GM18868 (cell line): ENCODE results near the gene ACSL5.
"Not testable (repeated sequence)": the region's sequence is repeated elsewhere in the genome, so short reads cannot be mapped to it uniquely, and the experiment has no call there.

Source experiments
- ATAC-seq: cut with Tn5 transposase; IDR thresholded peaks from one replicate; pipeline ENCODE4 v1.9.1; 2021; ENCODE audit warnings: mild to moderate bottlenecking, moderate library complexity; ENCODE audit not compliant: unreplicated experiment

The ACSL5 gene

DNA sequence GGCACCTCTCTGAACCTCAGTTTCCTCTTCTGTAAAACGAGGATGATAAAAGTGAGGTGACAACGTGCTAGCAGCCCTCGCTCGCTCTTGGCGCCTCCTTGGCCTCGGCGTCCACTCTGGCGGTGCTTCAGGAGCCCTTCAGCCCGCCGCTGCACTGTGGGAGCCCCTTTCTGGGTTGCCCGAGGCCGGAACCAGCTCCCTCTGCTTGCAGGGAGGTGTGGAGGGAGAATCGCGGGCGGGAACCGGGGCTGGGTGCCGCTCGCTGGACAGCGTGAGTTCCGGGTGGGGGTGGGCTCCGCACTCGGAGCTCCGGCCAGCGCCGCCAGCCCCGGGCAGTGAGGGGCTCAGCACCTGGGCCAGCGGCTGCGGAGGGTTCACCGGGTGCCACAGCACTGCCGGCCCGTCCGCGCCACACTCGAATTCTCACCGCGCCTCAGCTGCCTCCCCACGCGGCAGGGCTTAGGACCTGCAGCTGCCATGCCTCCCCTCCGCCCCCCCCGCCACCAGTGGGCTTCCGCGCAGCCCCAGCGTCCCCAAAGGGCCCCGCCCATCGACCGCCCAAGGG is 24.3 kb upstream of the ACSL5 start:
- no peak for ATAC-seq

DNA sequence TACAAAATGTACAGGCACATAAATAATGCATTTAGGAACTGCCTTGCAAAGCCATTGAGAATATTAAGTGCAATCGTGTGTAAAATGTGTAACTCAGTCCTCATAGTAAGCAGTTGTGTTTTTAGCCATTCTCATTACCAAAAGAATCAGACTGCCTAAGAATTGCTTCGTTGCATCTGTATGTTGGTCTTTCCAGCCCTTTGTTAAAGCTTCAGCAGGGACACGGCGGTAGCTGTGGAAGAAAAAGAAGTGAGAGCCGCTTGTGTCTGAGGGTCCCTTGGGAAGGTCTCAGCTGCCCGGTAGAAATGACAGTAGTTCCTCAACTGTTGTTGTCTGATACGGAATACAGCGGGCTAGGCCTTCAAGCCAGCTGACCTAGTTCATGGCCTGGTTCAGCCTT is 22.8 kb upstream of the ACSL5 start:
- ATAC-seq, result no peak

DNA sequence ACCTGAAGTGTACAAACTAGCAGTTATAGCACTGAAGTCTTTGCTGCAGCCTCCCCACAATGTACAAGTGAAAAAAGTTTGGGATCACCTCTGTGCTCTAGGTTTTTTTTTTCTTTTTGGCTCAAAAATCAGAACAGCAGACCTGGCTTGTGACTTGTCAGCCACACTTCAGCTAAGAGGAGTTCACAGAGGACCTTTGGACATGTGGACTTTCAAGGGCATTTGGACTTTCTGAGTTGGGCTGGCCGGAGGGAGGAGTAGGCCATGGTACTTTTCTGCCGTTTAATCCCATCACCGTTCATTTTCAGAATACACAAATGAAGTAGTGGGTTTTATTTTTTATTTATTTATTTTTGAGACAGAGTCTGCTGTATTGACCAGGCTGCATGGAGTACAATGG is 21.9 kb upstream of the ACSL5 start:
- ATAC-seq, result no peak

DNA sequence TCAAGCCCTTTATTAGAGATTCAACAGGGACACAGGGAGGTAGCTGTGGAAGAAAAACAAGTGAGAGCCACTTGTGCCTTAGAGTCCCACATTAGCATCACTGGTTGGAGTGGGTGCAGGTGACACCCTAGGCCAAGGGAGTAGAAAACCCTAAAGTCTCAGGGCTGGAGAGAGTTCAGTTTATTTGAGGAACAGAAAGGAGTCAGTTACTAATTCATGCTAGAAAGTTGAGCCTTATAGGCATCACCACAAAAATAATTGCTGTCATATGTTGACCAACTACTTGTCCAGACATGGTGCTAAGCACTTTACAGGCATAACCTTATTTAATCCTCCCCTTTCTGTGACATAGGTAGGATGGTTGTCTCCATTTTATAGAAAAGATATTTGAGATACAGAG is 20.9 kb upstream of the ACSL5 start:
- ATAC-seq, result no peak

DNA sequence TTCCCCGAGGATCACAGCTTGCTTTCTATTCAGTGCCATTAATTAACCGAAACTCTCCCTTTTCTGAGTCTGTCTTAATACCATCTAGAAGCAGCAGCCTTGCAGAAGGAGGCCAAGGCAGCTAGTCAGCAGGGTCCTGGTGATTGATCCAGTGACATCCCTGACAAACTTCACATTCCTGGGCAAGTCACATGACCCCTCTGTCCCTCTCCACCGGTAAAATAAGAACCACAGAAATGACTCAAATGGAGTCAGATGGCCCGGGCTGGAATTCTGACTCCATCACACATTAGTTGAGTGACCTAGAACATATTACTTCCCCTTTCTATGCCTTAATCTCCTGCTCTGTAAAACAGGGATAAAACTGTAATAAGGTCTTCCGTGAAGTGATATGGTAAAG is 17.2 kb upstream of the ACSL5 start:
- ATAC-seq, result no peak

DNA sequence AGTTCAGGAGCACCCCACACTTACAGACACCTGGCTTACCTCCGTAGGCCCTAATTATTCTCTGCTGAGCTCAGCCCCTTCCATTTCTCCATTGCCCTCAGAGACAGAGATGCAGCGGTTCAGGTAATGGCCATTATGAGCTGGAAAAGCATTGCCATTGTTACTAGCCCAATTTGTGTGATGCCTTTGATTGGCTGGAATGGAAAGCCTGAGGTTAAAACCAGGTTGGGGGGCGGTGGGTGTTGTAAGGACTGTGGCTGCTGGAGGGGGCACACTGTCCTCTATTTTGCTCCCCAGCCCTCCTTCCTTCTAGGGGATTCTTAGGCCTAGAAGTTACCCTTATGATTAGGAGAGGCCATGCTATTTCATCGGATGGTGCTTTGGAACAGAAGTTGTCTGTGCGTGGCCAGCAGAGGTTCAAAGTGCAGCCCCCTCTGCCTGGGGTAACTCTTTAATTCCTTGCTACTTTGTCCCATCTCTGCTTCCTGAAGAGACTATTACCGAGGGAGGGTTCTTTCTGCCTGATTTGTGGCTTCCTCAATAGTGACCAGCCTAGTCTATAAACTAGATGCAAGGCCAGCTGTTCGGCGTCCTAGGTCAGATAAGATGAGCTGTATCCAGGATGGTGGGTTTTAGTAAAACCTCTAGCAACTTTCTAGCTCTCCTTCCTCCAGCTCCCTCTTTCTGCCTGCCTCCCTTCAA is 14.2 kb upstream of the ACSL5 start:
- ATAC-seq, result no peak

DNA sequence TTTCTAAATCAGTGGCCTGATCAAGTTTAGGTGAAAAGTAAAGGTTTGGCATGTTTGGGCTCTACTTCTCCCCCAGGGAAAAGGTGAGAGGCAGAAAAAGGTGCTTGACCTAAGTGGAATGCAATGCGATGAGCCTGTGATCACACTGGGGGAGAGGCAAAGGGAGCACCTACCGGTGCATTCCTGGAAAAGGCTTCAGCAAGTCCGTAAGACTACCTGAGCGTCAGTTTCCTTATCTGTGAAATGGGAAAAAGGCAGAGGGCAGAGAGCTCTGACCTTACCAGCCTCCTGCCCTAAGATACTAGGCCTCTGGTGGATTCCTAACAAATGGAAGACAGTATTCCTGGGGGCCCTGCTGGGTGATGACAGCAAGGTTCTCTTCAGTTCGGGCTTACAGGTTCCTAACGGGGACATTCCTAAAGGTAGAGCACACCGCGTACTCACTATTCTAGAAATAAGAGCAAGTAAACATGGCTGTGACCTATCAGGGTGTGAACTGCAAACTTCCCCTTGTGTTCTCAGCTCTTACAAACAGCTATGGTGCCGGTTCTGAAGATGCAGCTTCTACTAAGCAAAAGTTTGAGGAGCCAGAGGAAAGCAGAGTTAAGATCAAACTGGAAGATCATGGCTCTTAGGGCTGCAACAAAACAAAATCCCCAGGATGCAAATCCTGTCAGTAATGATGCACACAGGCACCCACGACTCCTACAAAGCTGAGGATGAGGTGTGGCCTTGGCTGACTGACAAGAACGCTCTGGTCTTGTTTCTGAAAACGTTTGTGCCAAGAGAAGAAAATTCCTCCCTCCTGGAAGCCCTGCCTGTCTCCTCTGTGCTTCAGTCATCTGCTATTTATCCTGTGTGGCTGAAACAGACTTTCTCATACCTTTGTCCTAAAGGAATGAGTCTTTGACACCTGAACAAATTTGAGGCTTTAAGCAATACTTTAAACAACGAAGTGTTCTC is 13.3 kb upstream of the ACSL5 start:
- no peak for ATAC-seq

DNA sequence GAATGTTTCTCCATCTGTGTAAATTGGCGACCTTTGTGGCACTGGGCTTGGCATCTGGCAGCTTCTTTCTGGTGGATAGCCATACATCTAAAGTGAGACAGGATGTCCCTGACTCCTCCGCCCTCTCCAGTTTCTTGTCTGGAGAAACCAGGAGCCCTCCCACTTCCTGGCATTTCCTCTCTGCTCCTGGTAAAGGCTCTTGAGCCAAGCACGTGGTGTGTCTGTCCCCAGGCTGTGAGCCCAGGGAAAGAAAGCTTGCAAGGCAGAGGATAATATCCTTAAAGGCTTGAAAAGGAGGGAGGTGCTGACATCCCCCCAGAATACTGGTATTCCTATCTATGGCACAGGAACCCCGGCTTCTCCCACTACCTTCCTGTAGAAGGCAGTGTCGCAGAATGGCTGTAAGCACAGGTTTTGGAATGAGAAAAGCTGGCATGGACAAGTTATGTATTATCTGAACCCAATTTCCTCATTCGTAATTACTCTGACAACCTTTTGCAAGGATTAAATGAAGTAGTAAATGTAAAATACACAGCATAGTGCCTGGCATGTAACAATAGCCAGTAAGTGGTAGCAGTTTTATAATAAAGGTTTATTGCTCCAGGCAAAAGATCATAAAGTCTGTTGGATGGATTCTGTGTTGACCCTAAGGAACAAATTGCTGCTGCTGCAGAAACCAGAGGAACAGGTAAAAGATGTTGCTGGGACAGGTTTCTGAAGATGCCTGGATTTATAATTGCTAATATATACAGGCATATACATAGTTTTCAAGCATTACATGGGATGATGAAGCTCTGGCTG is 11.8 kb upstream of the ACSL5 start:
- no peak for ATAC-seq

DNA sequence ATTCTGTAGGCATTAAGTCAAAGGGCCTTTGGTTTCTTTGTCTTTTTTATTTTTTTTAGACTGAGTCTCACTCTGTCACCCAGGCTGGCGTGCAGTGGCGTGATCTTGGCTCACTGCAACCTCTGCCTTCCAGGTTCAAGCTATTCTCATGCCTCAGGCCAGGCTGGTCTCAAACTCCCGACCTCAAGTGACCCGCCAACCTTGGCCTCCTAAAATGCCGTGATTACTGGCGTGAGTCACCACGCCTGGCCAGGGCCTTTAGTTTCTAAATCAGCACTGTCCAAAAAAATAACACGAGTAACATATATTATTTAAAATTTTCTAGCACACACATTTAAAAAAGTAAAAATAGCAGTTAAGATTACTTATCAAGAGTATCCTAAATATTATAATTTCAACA is 11.1 kb upstream of the ACSL5 start:
- no peak for ATAC-seq

DNA sequence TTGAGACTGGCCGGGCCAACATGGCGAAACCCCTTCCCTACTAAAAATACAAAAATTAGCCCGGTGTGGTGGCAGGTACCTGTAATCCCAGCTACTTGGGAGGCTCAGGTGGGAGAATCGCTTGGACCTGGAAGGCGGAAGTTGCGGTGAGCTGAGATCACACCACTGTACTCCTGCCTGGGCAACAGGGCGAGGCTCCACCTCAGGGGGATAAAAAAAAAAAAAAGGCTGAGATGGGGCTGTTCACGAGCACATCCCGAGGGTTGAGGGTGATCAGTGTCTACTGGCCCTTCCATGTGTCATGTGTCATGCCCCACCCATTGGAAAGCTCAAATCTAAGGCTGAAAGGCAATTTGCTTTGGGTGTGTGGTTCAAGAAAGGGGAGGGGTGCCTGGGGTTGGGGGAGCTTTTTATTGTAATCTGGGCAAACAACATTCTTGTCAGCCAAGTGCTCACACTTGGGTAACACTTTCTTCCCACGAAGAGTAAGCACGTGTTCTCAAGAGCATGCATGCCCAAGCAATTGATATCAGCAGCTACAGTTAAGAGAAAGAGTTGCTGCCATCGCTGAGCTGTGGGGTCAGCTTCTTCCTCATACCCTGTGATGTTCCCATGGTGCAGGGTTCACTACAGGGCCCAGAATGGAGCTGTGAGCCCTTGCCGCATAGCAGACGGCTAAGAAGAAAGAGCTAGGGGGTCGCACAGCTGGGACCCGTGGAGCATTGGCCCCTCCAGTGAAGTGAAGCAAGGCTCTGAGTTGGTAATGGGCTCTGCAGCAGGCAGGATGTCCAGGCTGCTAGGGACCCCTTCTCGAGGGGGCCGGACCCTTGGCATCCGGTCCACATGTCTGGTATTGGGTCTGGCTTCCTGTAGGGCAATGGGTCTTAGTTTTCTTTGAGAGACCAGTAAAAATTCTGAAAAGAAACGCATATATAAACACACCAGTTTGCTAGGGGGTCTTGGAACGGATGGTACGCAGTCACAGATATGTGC is 9.9 kb upstream of the ACSL5 start:
- ATAC-seq, result no peak

DNA sequence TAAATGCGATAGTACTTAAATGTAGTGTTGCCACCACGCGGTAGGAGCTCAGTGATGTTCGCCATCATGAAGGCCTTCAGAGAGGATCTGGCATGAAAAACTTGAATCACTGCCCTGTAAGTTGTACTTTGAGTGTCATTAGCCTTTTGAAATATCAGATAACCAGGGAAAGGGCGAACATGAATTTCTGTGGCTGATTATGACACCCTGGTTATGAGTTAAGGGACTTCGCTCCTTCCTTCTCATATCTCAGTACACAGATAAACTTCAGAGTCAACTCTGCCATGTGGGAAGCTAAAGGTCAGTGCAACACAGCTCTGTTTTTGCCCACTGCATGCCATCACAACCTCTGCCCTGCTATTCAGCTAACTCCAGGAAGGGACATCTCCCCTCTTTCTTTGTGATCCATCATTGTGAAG is 8.9 kb upstream of the ACSL5 start:
- ATAC-seq, result no peak

DNA sequence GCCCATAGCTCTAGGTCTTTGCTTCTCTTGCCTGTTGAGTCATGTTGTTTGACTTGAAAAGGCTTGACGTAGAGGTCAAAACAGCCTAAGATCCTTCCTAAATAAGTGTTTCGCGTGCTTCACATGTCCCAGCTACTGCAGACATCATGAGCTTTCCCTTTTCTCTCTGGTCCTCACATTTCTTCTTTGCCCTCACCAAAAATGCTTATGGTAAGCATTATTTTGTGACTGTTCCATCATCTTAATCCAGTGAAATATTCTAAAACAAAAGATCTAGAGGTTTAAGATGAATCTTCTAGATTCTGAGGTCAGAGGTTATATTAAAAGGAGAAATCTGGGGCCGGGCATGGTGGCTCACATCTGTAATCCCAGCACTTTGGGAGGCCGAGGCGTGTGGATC is 8.5 kb upstream of the ACSL5 start:
- ATAC-seq, result no peak

DNA sequence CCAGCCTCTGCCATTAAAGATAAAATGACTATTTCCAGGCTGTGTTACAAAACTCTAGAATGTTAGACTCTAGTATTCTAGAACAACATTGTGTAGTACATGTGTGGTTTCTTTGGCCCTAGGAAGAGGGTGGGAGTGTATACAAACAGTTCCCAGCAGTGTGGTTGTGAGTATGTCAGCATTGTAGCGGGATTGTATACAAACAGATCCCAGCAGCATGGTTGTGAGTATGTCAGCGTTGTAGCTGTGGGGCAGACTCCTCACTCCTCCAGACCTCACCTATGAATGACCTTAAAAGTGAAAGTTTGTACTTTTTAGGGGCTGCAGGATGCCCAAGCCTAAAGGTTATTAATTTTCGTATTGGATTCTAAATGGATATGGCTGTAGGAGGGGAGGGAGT is 6.9 kb upstream of the ACSL5 start:
- no peak for ATAC-seq

DNA sequence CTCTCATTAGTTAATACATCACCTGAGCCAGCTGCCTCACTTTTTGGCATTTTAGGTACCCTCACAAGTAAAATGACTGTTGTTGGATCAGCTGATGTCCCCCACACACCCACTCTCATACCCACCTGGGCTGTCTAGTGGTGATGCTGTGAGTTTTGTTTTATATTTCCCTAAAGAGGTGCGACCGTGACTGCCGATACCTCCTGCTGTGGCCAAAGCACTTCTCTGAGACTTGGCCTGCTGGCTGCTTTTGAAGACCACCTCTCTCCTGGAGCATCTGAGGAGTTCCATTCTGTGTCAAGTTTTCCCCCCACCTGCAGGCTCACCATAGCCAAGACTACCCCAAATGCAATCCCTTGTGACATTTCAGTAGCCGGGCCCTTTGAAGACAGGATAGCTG is 6.4 kb upstream of the ACSL5 start:
- no peak for ATAC-seq

DNA sequence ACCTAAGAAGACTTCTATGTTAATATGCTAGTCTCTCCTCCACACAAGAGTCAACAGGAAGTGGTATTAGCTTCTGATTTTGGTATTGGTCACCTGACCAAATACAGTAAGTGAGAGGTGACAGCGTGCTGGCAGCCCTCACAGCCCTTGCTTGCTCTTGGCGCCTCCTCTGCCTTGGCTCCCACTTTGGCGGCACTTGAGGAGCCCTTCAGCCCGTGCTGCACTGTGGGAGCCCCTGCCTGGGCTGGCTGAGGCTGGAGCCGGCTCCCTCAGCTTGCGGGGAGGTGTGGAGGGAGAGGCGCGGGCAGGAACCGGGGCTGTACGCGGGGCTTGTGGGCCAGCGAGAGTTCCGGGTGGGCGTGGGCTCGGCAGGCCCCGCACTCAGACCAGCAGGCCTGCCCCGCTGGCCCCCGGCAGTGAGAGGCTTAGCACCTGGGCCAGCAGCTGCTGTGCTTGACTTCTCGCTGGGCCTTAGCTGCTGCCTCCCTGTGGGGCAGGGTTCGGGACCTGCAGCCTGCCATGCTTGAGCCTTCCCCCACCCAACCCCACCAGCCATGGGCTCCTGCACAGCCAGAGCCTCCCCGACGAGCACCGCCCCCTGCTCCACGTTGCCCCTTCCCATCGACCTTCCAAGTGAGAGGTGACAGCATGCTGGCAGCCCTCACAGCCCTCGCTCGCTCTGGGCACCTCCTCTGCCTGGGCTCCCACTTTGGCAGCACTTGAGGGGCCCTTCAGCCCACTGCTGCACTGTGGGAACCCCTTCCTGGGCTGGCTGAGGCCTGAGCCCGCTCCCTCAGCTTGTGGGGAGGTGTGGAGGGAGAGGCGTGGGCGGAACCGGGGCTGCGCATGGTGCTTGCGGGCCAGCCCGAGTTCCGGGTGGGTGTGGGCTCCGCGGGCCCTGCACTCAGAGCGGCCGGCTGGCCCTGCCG is 4.2 kb upstream of the ACSL5 start:
- peak; percentile 70 for ATAC-seq

DNA sequence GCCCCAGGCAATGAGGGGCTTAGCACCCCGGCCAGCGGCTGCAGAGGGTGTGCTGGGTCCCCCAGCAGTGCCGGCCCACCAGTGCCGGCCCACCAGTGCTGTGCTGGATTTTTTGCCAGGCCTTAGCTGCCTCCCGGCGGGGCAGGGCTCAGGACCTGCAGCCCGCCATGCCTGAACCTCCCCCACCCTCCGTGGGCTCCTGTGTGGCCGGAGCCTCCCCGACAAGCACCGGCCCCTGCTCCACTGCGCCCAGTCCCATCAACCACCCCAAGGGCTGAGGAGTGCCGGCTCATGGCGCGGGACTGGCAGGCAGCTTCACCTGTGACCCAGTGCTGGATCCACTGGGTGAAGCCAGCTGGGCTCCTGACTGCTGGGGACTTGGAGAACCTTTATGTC is 3.5 kb upstream of the ACSL5 start:
- no peak for ATAC-seq

DNA sequence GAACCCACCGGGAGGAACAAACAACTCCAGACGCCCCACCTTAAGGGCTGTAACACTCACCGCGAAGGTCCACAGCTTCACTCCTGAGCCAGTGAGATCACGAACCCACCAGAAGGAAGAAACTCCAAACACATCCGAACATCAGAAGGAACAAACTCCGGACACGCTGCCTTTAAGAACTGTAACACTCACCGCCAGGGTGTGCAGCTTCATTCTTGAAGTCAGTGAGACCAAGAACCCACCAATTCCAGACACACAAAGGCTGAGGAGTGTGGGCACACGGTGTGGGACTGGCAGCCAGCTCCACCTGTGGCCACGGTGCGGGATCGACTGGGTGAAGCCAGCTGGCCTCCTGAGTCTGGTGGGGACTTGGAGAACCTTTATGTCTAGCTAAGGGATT is 2.6 kb upstream of the ACSL5 start:
- not testable (repeated sequence) for ATAC-seq

DNA sequence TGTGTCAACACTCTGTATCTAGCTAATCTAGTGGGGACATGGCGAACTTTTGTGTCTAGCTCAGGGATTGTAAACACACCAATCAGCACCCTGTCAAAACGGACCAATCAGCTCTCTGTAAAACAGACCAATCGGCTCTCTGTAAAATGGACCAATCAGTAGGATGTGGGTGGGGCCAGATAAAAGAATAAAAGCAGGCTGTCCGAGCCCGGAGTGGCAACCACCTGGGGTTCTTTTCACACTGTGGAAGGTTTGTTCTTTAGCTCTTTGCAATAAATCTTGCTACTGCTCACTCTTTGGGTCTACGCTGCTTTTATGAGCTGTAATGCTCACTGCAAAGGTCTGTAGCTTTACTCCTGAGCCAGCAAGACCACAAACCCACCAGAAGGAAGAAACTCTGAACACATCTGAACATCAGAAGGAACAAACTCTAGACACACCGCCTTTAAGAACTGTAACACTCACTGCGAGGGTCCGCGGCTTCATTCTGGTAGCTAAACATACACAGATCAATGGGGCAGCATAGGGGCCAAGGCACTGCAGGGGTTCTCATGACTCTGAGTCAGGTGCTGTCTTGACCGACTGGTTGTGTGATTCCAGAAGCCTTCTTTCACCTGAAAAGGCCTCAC is 1.6 kb upstream of the ACSL5 start:
- ATAC-seq, result not testable (repeated sequence)
